OCI-LY7 (cell line): Measurements from ENCODE around the gene CUEDC1. TPM values are rescaled to one million over a fixed set of nuclear protein-coding genes. Genes with fewer than 3 reads are reported as not detected.

ENCODE experiments used
- BruUV-seq: library from RNA; stranded (reverse); fragments of 400-500 nt; replicated peaks from 2 replicates; lab custom pipeline; 2021; lab: Mats Ljungman, UMichigan
- CTCF ChIA-PET: fragments of 300-600 bp; sonication (Branson Sonifier 250); formaldehyde crosslinking; loops from one replicate; lab custom pipeline; 2022; ENCODE audit warnings: antibody characterized with exemption; ENCODE audit not compliant: unreplicated experiment; lab: Charles Lee
- POLR2A ChIA-PET: fragments of 300-600 bp; sonication (Branson Sonifier 250); formaldehyde crosslinking; loops from one replicate; lab custom pipeline; 2022; ENCODE audit warnings: antibody characterized with exemption; lab: Charles Lee
- DNase-seq: peaks from one replicate; pipeline ENCODE4 v3.0.0-alpha.2; 2015; ENCODE audit warnings: low spot score
- H2AFZ ChIP-seq: fragments of 200-600 bp; sonication (generic), shearing (Covaris generic); 2 replicates; pipeline ENCODE4 v1.6.1; 2014; ENCODE audit warnings: mild to moderate bottlenecking, antibody characterized with exemption, low read length, moderate library complexity
- H3K27ac ChIP-seq: fragments of 200-600 bp; sonication (generic); 2 replicates; pipeline ENCODE4 v1.5.1; 2014; ENCODE audit warnings: mixed run types, low read depth, mild to moderate bottlenecking, moderate library complexity, low read length, inconsistent platforms; ENCODE audit not compliant: poor library complexity, severe bottlenecking
- H3K36me3 ChIP-seq: fragments of 200-600 bp; sonication (generic); 2 replicates; pipeline ENCODE4 v1.6.1; 2014; ENCODE audit warnings: mild to moderate bottlenecking, antibody characterized with exemption, low read length, moderate library complexity, mixed read lengths; ENCODE audit not compliant: insufficient read depth
- H3K4me1 ChIP-seq: fragments of 200-600 bp; sonication (generic); 2 replicates; pipeline ENCODE4 v1.5.1; 2014; ENCODE audit warnings: mild to moderate bottlenecking, low read length; ENCODE audit not compliant: insufficient read depth, poor library complexity, severe bottlenecking
- H3K4me2 ChIP-seq: fragments of 200-600 bp; sonication (generic); 2 replicates; pipeline ENCODE4 v1.6.1; 2014; ENCODE audit warnings: mild to moderate bottlenecking, low read length
- H3K4me3 ChIP-seq: fragments of 200-600 bp; sonication (generic); 2 replicates; pipeline ENCODE4 v1.5.1; 2014; ENCODE audit warnings: mild to moderate bottlenecking, low read depth, low read length; ENCODE audit not compliant: poor library complexity, severe bottlenecking
- H3K79me2 ChIP-seq: fragments of 200-600 bp; sonication (generic); 2 replicates; pipeline ENCODE4 v1.6.1; 2016; ENCODE audit warnings: low read depth, mild to moderate bottlenecking, low read length, moderate library complexity, mixed read lengths; ENCODE audit not compliant: insufficient read depth
- H3K9me2 ChIP-seq: fragments of 200-600 bp; sonication (generic); 2 replicates; pipeline ENCODE4 v1.6.1; 2016; ENCODE audit warnings: mild to moderate bottlenecking, low read length, mixed read lengths; ENCODE audit not compliant: insufficient read depth
- H3K9me3 ChIP-seq: fragments of 200-600 bp; sonication (generic); 2 replicates; pipeline ENCODE4 v1.6.1; 2014; ENCODE audit warnings: mild to moderate bottlenecking, mixed run types, low read length, mixed read lengths
- H4K20me1 ChIP-seq: fragments of 200-600 bp; sonication (generic); 2 replicates; pipeline ENCODE4 v1.6.1; 2014; ENCODE audit warnings: mild to moderate bottlenecking, antibody characterized with exemption, low read length, moderate library complexity, mixed read lengths; ENCODE audit not compliant: insufficient read depth
- CTCF ChIP-seq: fragments of 200-600 bp; sonication (generic); conservative IDR thresholded peaks from 2 replicates; pipeline ENCODE4 v1.5.1; 2014; ENCODE audit warnings: mild to moderate bottlenecking, antibody characterized with exemption, low read length, moderate library complexity, mixed read lengths
- EZH2phosphoT487 ChIP-seq: fragments of 200-600 bp; sonication (generic); IDR thresholded peaks from 2 replicates; pipeline ENCODE4 v1.6.1; 2018; ENCODE audit warnings: low read depth, borderline replicate concordance, mild to moderate bottlenecking, mixed run types, antibody characterized with exemption, low read length, moderate library complexity, mixed read lengths
- intact Hi-C: fragments of 100-400 bp; cut with micrococcal nuclease; formaldehyde crosslinking; loops from one replicate; pipeline ENCODE4 v1.10.0; 2022; ENCODE audit not compliant: unreplicated experiment
- total RNA-seq, 2 experiments: library from RNA; depleted of rRNA in 1 of 2; stranded (reverse); fragments of >200 nt in 1 of 2; shearing (Covaris generic) in 1 of 2; gene quantifications; 2 replicates each; pipeline ENCODE4 v1.2.3, GENCODE V29; 2014 to 2022

CUEDC1 gene
- total RNA-seq, 2 experiments from 2014 or later: 0.74 TPM; not detected in 1

- intact Hi-C loops: no loop called here
- H3K9me2 ChIP-seq: no peaks in the 10 kb centered on the region
- no peaks in the 10 kb centered on the region for H3K36me3 ChIP-seq
- no peak overlapping the region for H3K4me2 ChIP-seq
- no peaks in the 10 kb centered on the region for H3K79me2 ChIP-seq
- 0 out of 2 replicates have a peak, but pooled peaks cover 5% of the 10 kb centered on the region for H4K20me1 ChIP-seq
- BruUV-seq: no TSS peak
- H3K9me3 ChIP-seq: no peaks in the 10 kb centered on the region
- ChIA-PET CTCF (no interaction called here), POLR2A (interaction anchor here (0.5 kb wide), 1 partner anchor 16 kb away, joined by 3 read pairs; no protein-coding TSS in a partner anchor)
- peaks cover 24% of the 10 kb centered on the region for H3K4me1 ChIP-seq
- no peak overlapping the region for H2AFZ ChIP-seq
- TF ChIP-seq CTCF (no peak), EZH2phosphoT487 (no peak)
- DNase-seq: no peak
- no peak overlapping the region for H3K27ac ChIP-seq
- H3K4me3 ChIP-seq: no peak overlapping the region
These were observed 90.9 kb downstream of the CUEDC1 start for GRCh38 chr17:57864273-57864672.

- H3K4me3 ChIP-seq: no peak overlapping the region
- CTCF ChIA-PET: no interaction called here
- no peak for DNase-seq
- no peak overlapping the region for H3K27ac ChIP-seq
- 0 out of 2 replicates have a peak, but pooled peaks cover 5% of the 10 kb centered on the region for H4K20me1 ChIP-seq
- H3K79me2 ChIP-seq: no peaks in the 10 kb centered on the region
- H3K4me1 ChIP-seq: peaks cover 14% of the 10 kb centered on the region
- no peaks in the 10 kb centered on the region for H3K9me3 ChIP-seq
- POLR2A ChIA-PET: no interaction called here
- no peak overlapping the region for H2AFZ ChIP-seq
- no peaks in the 10 kb centered on the region for H3K36me3 ChIP-seq
- intact Hi-C loops: no loop called here
- TF ChIP-seq CTCF: no peak
- TF ChIP-seq EZH2phosphoT487: no peak
- no peak overlapping the region for H3K4me2 ChIP-seq
- no TSS peak for BruUV-seq
- H3K9me2 ChIP-seq: no peaks in the 10 kb centered on the region
These were observed 92.2 kb downstream of the CUEDC1 start for GRCh38 chr17:57862694-57863667.
